K562 (cell line): ENCODE results near the gene AKAP13.

Experiments used
- CTCF ChIP-seq, 3 experiments: IDR thresholded peaks in 2 of 3; conservative IDR thresholded peaks in 1 of 3; 2 replicates each; pipeline ENCODE4 v1.5.1; 2011 to 2012; ENCODE audit warnings: low read length in 3 of 3, mild to moderate bottlenecking in 3 of 3, control low read depth in 2 of 3, improper control_type of control experiment in 1 of 3, inconsistent platforms in 1 of 3, low read depth in 1 of 3, mixed read lengths in 1 of 3, moderate library complexity in 1 of 3; ENCODE audit not compliant: insufficient read depth in 2 of 3
- IRF2 ChIP-seq: sonication (generic); formaldehyde crosslinking; IDR thresholded peaks from 2 replicates; pipeline ENCODE4 v1.8.1; 2022; ENCODE audit warnings: mild to moderate bottlenecking, missing genetic modification reagents
- NRF1 ChIP-seq, 2 experiments: fragments of 450-650 bp; IDR thresholded peaks in 1 of 2; conservative IDR thresholded peaks in 1 of 2; 2 replicates each; pipeline ENCODE4 v1.6.1; 2014; ENCODE audit warnings: mild to moderate bottlenecking in 2 of 2
- PKNOX1 ChIP-seq: fragments of 450-650 bp; IDR thresholded peaks from 2 replicates; pipeline ENCODE4 v1.6.1; 2016
- TCF7 ChIP-seq: sonication (generic); IDR thresholded peaks from 2 replicates; pipeline ENCODE4 v1.6.1; 2016; ENCODE audit warnings: antibody characterized with exemption, borderline replicate concordance
- TCF7L2 ChIP-seq: fragments of 150-350 bp; IDR thresholded peaks from 2 replicates; pipeline ENCODE4 v1.6.1; 2016; ENCODE audit warnings: low read depth, mild to moderate bottlenecking, low read length, moderate library complexity
- ZNF121 ChIP-seq: sonication (generic); formaldehyde crosslinking; conservative IDR thresholded peaks from 2 replicates; pipeline ENCODE4 v1.8.0; 2022; ENCODE audit warnings: missing genetic modification reagents
- ZNF140 ChIP-seq: fragments of 250-450 bp; sonication (Bioruptor Pico); IDR thresholded peaks from 2 replicates; pipeline ENCODE4 v1.8.0; 2021; ENCODE audit warnings: moderate library complexity, mild to moderate bottlenecking, inconsistent platforms
- ZNF407 ChIP-seq: fragments of 450-650 bp; IDR thresholded peaks from 2 replicates; pipeline ENCODE4 v1.6.1; 2016; ENCODE audit warnings: low read depth

- TF ChIP-seq TCF7L2 (no peak), PKNOX1 (no peak), NRF1 (conservative IDR thresholded peaks at IDR 0.05 in 1 of 2, IDR thresholded peaks at IDR 0.05 in 1 of 2) (no peak), CTCF (IDR thresholded peaks at IDR 0.05 in 2 of 3, conservative IDR thresholded peaks at IDR 0.05 in 1 of 3; ENCODE audit: insufficient read depth in 2 of 3, low read depth in 1 of 3, low read length in 3 of 3) (no peak), IRF2 (CRISPR knock-in tag) (no peak), ZNF407 (no peak), ZNF140 (CRISPR knock-in tag) (no peak), ZNF121 (no peak), TCF7 (no peak)
Measured at GRCh38 chr15:85766001-85766831, 385.8 kb downstream of the AKAP13 start.
